ENCODE measurements around the gene CEP131.

CEP131 gene

DNA sequence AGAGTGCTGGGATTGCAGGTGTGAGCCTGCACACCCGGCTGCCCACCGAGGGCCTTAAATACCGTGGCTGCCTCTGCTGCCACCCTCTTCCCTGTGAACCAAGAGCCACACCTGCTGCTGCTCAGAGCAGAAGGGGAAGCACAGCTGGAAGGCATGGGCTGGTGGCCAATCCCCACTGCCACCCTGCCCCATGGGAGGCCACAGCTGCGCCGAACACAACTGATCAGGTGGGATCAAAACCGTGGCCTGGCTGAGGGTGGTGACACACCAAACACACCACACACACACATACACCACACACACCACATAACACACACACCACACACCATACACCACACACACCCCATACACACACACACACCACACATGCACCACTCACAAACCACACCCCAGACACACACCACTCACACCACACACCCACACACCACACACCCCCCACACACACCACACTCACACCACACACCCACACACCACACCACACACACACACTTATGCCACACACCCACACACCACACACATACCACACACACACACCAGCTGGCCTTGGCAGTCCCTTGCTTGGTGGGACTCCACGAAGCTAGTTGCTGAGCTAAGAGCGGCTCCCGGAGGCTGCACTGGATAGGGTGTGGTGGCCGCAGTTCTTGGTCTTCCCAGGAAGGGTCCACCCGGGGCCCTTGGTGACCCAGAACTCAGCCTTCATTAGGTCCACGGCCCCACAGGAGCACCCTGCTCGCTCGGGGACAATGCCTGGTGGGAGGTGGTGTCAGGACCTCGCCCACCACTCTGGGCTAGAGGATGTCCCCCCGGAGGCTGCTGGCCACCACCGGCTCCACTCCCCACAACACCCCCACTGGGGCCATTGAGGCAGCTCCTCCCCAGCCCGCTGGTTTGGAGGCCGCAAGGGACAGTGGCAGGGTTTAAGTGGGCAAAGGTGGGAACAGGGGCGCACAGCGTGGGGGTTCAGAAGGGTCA lies 14.9 kb downstream of the CEP131 start:
- no peaks in the 10 kb centered on the region for H3K9me3 ChIP-seq (ENCODE audit: severe bottlenecking)
- DNase-seq: no peak
- TF ChIP-seq, protein P1, sequence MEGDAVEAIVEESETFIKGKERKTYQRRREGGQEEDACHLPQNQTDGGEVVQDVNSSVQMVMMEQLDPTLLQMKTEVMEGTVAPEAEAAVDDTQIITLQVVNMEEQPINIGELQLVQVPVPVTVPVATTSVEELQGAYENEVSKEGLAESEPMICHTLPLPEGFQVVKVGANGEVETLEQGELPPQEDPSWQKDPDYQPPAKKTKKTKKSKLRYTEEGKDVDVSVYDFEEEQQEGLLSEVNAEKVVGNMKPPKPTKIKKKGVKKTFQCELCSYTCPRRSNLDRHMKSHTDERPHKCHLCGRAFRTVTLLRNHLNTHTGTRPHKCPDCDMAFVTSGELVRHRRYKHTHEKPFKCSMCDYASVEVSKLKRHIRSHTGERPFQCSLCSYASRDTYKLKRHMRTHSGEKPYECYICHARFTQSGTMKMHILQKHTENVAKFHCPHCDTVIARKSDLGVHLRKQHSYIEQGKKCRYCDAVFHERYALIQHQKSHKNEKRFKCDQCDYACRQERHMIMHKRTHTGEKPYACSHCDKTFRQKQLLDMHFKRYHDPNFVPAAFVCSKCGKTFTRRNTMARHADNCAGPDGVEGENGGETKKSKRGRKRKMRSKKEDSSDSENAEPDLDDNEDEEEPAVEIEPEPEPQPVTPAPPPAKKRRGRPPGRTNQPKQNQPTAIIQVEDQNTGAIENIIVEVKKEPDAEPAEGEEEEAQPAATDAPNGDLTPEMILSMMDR (IDR thresholded peaks at IDR 0.05; ENCODE audit: low read depth, low read length): no peak
- H3K36me3 ChIP-seq: peaks cover 73% of the 10 kb centered on the region
- H3K27me3 ChIP-seq (ENCODE audit: insufficient read depth, low read depth, severe bottlenecking): no peaks in the 10 kb centered on the region
- H3K27ac ChIP-seq: no peak overlapping the region
- H3K4me3 ChIP-seq (ENCODE audit: low read depth, low read length): no peak overlapping the region

DNA sequence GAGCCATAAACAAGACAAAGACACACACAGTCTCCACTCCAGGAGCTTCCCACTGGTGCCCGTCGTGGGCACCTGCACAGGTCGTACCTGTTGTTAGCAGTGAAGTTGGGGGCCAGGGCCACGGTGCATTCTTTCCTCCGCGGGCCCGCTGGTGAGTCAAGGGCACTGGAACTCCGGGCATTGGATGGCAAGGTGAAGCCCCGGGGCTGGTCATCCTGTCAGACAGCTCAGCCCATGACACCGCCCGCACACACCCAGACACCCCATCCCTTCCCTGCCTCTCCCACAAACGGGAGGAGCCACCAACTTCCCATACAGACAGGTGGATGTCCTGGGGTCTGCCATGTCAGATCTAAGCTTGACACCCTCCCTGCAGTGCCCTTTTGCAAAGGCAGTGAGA lies 16.1 kb downstream of the CEP131 start:
- H3K36me3 ChIP-seq: peaks cover 75% of the 10 kb centered on the region
- no peak for DNase-seq
- H3K27me3 ChIP-seq (ENCODE audit: insufficient read depth, low read depth, severe bottlenecking): no peaks in the 10 kb centered on the region
- H3K9me3 ChIP-seq (ENCODE audit: severe bottlenecking): no peaks in the 10 kb centered on the region
- H3K4me3 ChIP-seq (ENCODE audit: low read depth, low read length): no peak overlapping the region
- no peak overlapping the region for H3K27ac ChIP-seq
- TF ChIP-seq, protein P1 (IDR thresholded peaks at IDR 0.05; ENCODE audit: low read depth, low read length): no peak

DNA sequence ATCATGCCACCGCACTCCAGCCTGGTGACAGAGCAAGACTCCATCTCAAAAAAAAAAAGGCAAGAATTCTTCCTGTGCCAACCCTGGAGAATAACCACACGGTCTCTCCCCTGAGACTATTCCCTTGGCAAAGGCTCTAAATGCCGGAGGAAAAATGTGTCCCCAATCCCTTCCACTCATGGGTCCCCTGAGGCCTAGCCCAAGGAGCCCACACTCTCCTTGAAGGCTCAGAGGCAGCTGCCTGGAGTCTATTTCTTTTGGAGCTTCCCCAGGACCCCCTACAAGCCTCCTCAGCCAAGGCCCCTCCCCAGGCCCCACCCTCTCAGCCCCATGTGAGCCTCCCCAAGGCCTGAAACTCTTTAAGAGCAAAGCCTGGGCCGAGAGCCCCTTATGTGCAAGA lies 16.6 kb downstream of the CEP131 start:
- DNase-seq: no peak
- TF ChIP-seq, protein P1 (IDR thresholded peaks at IDR 0.05; ENCODE audit: low read depth, low read length): no peak
- no peaks in the 10 kb centered on the region for H3K9me3 ChIP-seq (ENCODE audit: severe bottlenecking)
- no peak overlapping the region for H3K4me3 ChIP-seq (ENCODE audit: low read depth, low read length)
- peaks cover 75% of the 10 kb centered on the region for H3K36me3 ChIP-seq
- H3K27ac ChIP-seq: no peak overlapping the region
- H3K27me3 ChIP-seq (ENCODE audit: insufficient read depth, low read depth, severe bottlenecking): no peaks in the 10 kb centered on the region

DNA sequence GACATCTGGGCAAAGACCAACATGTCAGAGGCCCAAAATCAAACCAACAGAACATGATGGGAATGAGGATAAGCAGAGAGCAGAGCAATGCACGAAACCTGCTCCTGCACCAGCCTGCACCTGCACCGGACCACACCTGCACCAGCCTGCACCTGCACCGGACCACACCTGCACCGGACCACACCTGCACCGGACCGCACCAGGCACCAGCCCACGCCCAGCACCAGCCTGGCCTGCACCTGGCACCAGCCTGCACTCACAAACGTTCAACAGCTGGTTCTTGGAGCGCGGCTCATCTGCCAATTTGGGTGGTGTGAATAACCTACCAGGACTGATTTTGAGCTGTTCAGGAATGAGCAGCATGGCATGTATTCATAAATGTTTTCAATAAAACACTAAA lies 18.2 kb downstream of the CEP131 start:
- DNase-seq: no peak
- TF ChIP-seq, protein P1 (IDR thresholded peaks at IDR 0.05; ENCODE audit: low read depth, low read length): no peak
- Histone ChIP-seq H3K27me3 (ENCODE audit: insufficient read depth, low read depth, severe bottlenecking) (no peaks in the 10 kb centered on the region), H3K9me3 (ENCODE audit: severe bottlenecking) (no peaks in the 10 kb centered on the region), H3K27ac (no peak overlapping the region), H3K4me3 (ENCODE audit: low read depth, low read length) (no peak overlapping the region), H3K36me3 (peaks cover 87% of the 10 kb centered on the region)

DNA sequence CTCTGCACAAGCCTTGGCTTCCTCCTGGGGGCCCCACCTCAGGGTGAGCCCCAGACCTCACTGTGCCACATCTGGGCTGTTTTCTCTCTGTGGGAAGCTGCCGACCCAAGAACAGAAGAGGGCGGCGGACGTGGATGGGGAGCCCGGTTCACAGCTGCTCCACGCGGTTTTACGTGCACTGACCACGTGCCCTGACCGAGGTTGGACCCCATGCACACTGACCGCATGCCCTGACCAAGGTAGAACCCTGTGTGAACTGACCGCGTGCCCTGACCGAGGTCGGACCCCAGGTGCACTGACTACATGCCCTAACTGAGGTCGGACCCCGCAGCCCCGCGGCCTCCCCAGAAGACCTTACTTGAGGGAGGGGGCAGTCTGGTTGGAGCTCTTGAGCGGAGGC lies 19.6 kb downstream of the CEP131 start:
- peaks cover 90% of the 10 kb centered on the region for H3K36me3 ChIP-seq
- no peaks in the 10 kb centered on the region for H3K9me3 ChIP-seq (ENCODE audit: severe bottlenecking)
- H3K27ac ChIP-seq: no peak overlapping the region
- TF ChIP-seq, protein P1 (IDR thresholded peaks at IDR 0.05; ENCODE audit: low read depth, low read length): no peak
- H3K4me3 ChIP-seq (ENCODE audit: low read depth, low read length): no peak overlapping the region
- no peaks in the 10 kb centered on the region for H3K27me3 ChIP-seq (ENCODE audit: insufficient read depth, low read depth, severe bottlenecking)
- no peak for DNase-seq
